ENCODE results near the gene RAP2A.

DNA sequence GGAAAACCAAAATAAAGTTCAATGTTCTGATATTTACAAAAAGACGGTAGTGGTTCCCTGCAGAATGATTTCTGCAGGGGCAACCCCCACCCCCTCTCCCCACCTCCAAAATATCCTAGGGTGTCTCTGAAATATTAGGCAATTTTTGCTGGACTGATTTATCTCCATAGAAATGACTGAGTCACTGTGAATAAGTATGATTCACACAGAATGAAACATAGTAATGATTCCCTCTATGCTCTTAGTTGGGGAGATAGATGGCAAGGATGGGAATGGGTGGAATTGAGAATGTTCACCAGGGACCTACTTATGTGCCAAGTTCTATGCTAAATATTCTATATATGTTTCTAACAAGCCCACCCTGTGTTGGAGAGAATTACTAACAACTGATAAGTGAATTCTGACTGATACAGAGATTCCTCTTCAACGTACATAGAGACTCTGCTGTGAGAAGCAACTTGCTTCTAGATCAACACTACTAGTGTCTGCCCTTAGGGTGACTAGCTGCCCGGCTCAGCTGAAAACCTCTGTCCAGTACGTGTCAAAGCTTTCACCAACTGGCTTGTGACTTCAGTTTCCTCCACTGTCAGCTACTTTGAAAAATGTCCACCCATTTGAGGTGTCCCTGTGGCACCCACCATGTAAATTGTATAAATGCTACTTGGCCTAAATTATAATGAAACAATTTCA is 38.4 kb upstream of the RAP2A start:
- TF ChIP-seq, protein P1, sequence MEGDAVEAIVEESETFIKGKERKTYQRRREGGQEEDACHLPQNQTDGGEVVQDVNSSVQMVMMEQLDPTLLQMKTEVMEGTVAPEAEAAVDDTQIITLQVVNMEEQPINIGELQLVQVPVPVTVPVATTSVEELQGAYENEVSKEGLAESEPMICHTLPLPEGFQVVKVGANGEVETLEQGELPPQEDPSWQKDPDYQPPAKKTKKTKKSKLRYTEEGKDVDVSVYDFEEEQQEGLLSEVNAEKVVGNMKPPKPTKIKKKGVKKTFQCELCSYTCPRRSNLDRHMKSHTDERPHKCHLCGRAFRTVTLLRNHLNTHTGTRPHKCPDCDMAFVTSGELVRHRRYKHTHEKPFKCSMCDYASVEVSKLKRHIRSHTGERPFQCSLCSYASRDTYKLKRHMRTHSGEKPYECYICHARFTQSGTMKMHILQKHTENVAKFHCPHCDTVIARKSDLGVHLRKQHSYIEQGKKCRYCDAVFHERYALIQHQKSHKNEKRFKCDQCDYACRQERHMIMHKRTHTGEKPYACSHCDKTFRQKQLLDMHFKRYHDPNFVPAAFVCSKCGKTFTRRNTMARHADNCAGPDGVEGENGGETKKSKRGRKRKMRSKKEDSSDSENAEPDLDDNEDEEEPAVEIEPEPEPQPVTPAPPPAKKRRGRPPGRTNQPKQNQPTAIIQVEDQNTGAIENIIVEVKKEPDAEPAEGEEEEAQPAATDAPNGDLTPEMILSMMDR (IDR thresholded peaks at IDR 0.05), result no peak
- TF ChIP-seq EP300 (IDR thresholded peaks at IDR 0.05), result no peak
